GM23338 (cell line): ENCODE data around the gene PTGS1. TPM values are rescaled to one million over a fixed set of nuclear protein-coding genes. Genes with fewer than 3 reads are reported as not detected.

ENCODE experiments used
- ATAC-seq: fragments of 200-7000 bp; cut with Tn5 transposase; 3 replicates; pipeline ENCODE4 v1.9.1; 2020
- DNase-seq: peaks from one replicate; pipeline ENCODE4 v3.0.0-alpha.2; 2015; ENCODE audit warnings: low spot score
- H2AFZ ChIP-seq: fragments of 200-600 bp; sonication (generic); 2 replicates; pipeline ENCODE4 v1.8.0; 2016; ENCODE audit warnings: antibody characterized with exemption, mild to moderate bottlenecking, moderate library complexity
- H3F3A ChIP-seq: fragments of 200-600 bp; sonication (generic); replicated peaks from 2 replicates; pipeline ENCODE4 v1.8.0; 2017; ENCODE audit warnings: antibody characterized with exemption, mixed run types, low read depth
- H3K27ac ChIP-seq: fragments of 200-600 bp; sonication (generic); 2 replicates; pipeline ENCODE4 v1.6.1; 2016; ENCODE audit warnings: low read depth
- H3K27me3 ChIP-seq: fragments of 200-600 bp; sonication (generic); 2 replicates; pipeline ENCODE4 v1.8.0; 2016; ENCODE audit warnings: mild to moderate bottlenecking, mixed run types, moderate library complexity; ENCODE audit not compliant: insufficient read depth
- H3K36me3 ChIP-seq: fragments of 200-600 bp; sonication (generic); 2 replicates; pipeline ENCODE4 v1.8.0; 2016; ENCODE audit warnings: mild to moderate bottlenecking; ENCODE audit not compliant: insufficient read depth
- H3K4me1 ChIP-seq: fragments of 200-600 bp; sonication (generic); 2 replicates; pipeline ENCODE4 v1.8.0; 2016; ENCODE audit warnings: mild to moderate bottlenecking, moderate library complexity; ENCODE audit not compliant: insufficient read depth
- H3K4me2 ChIP-seq: fragments of 200-600 bp; sonication (generic); 2 replicates; pipeline ENCODE4 v1.7.1; 2017; ENCODE audit warnings: mixed run types
- H3K4me3 ChIP-seq: fragments of 200-600 bp; sonication (generic); 2 replicates; pipeline ENCODE4 v1.6.1; 2016; ENCODE audit warnings: mixed run types
- H3K79me2 ChIP-seq: fragments of 200-600 bp; sonication (generic); replicated peaks from 2 replicates; pipeline ENCODE4 v1.8.0; 2017; ENCODE audit warnings: mild to moderate bottlenecking; ENCODE audit not compliant: insufficient read depth
- H3K9me2 ChIP-seq: fragments of 200-600 bp; sonication (generic); 2 replicates; pipeline ENCODE4 v1.8.0; 2017; ENCODE audit not compliant: insufficient read depth
- H4K20me1 ChIP-seq: fragments of 200-600 bp; sonication (generic); replicated peaks from 2 replicates; pipeline ENCODE4 v1.8.0; 2017; ENCODE audit warnings: mild to moderate bottlenecking; ENCODE audit not compliant: insufficient read depth
- H3K27ac Mint-ChIP-seq: 2 replicates; pipeline ENCODE4 v1.8.0; 2020; ENCODE audit warnings: inconsistent platforms, mild to moderate bottlenecking, moderate library complexity, mixed read lengths
- H3K27me3 Mint-ChIP-seq: 3 replicates; pipeline ENCODE4 v1.8.0; 2022; ENCODE audit warnings: low read depth, mild to moderate bottlenecking, moderate library complexity, mixed read lengths, inconsistent platforms; ENCODE audit not compliant: insufficient read depth, poor library complexity
- H3K36me3 Mint-ChIP-seq: 3 replicates; pipeline ENCODE4 v1.8.0; 2021; ENCODE audit warnings: low read depth, mild to moderate bottlenecking, inconsistent platforms, moderate library complexity, mixed read lengths
- H3K4me1 Mint-ChIP-seq: 3 replicates; pipeline ENCODE4 v1.8.0; 2020; ENCODE audit warnings: mild to moderate bottlenecking, inconsistent platforms, mixed read lengths
- H3K4me3 Mint-ChIP-seq: 3 replicates; pipeline ENCODE4 v1.8.0; 2021; ENCODE audit warnings: moderate library complexity, mild to moderate bottlenecking, inconsistent platforms, mixed read lengths
- H3K9me3 Mint-ChIP-seq: 3 replicates; pipeline ENCODE4 v1.8.0; 2020; ENCODE audit warnings: moderate library complexity, mild to moderate bottlenecking, inconsistent platforms, mixed read lengths
- REST ChIP-seq: IDR thresholded peaks from one replicate; pipeline ENCODE4 v1.6.1; 2018; ENCODE audit warnings: antibody characterized with exemption; ENCODE audit not compliant: unreplicated experiment
- ZNF462 ChIP-seq: fragments of 250-450 bp; sonication (Bioruptor Pico); IDR thresholded peaks from 2 replicates; pipeline ENCODE4 v1.5.0; 2020; ENCODE audit warnings: mild to moderate bottlenecking, moderate library complexity
- polyA plus RNA-seq: library from polyadenylated mRNA; unstranded; fragments of >200 nt; fragmentation: Nextera tagmentation; extraction: Ambion mirVana; gene quantifications from 2 replicates; pipeline ENCODE4 v1.2.1, GENCODE V29; 2016
- total RNA-seq: library from RNA; depleted of rRNA; stranded (reverse); fragments of >200 nt; shearing (Covaris generic); gene quantifications from 2 replicates; pipeline ENCODE4 v1.2.3, GENCODE V29; 2014

Gene PTGS1
- total and polyA plus RNA-seq, 2 experiments from 2014 or later: 0.48 to 1.3 TPM

DNA sequence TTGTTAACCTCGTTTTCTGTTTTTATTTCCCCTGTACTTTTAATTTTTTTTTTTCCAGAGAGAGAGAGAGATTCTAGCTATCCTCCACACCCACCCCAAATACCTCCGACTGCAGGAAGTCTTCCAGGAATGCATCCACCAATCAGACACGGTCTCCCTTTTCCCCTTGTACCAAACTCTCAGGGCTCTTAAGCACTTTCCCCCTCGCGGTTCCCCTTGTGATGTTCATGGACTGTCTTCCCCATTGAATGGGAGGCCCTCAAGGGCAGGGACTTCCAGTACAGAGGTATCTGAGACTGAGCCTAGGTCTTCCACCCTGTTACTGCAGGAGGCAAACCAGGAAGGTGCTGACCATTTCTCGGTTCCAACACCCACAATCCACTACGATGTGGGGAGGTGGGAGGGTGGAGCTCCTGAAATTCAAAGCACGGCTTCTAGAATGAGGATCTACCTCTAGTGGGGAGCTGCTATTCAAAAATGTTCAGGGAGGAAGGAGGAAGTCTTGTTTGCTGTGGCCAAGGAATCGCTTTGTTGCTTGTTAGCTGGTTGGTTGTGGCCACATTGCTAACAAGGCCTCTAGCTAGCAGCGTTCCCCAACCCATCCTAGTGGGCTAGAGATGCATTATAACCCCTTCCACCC, 37.5 kb upstream of the PTGS1 start:
- no peaks in the 10 kb centered on the region for H3K9me3 Mint-ChIP-seq
- H3K27ac Mint-ChIP-seq: 0 out of 2 replicates have a peak overlapping the region, but pooled peaks have one; percentile 46
- Histone ChIP-seq H3K4me2 (peak overlapping the region; percentile 49; the same call in 1 of the 2 replicates), H3K27ac (no peak overlapping the region; the same call in 1 of the 2 replicates), H4K20me1 (no peaks in the 10 kb centered on the region; the same call in 1 of the 2 replicates), H3K36me3 (no peaks in the 10 kb centered on the region), H3K79me2 (no peaks in the 10 kb centered on the region), H3K9me2 (no peaks in the 10 kb centered on the region), H3F3A (0 out of 2 replicates have a peak, but pooled peaks cover 4% of the 10 kb centered on the region), H2AFZ (no peak overlapping the region), H3K4me1 (peaks cover 57% of the 10 kb centered on the region), H3K4me3 (no peak overlapping the region), H3K27me3 (no peaks in the 10 kb centered on the region)
- DNase-seq (peak; percentile 49), ATAC-seq (no peak; the same call in 2 of the 3 replicates)
- TF ChIP-seq REST (no peak), ZNF462 (CRISPR knock-in tag) (no peak)
- peaks cover 70% of the 10 kb centered on the region for H3K4me1 Mint-ChIP-seq
- no peak overlapping the region for H3K4me3 Mint-ChIP-seq
- H3K36me3 Mint-ChIP-seq: no peaks in the 10 kb centered on the region
- peaks cover 12% of the 10 kb centered on the region for H3K27me3 Mint-ChIP-seq
